ENCODE results near the gene HRC.

- no peak for TF ChIP-seq CTCF (IDR thresholded peaks at IDR 0.05)
- TF ChIP-seq POLR2A (IDR thresholded peaks at IDR 0.05) = no peak
Measured at GRCh38 chr19:49116544-49116943, 38.7 kb downstream of the HRC start.
